ENCODE measurements around the gene OR2T34.
"Not testable (repeated sequence)": the region's sequence is repeated elsewhere in the genome, so short reads cannot be mapped to it uniquely, and the experiment has no call there.

DNA sequence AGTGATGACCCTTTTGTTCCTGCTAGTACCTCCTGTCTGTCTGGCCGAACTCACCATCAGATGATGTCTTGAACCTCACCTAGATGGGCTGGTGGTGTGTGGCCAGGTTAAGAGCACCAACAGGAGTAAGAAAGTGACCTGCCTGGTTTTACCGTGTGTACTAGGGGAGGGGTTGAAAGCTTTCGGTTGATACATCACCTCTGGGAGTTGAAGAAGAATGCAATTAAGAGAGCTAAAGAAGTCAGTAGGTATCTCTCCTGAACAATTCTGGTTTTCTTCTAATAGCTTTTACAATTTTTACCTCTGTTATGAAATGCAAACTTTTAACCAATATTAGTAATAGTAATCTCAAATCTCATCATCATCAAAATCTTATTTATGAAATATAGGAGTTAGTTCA lies 11.9 kb downstream of the OR2T34 start, which contains the start of gene OR2T29:
- not testable (repeated sequence) for TF ChIP-seq EZH2 (IDR thresholded peaks at IDR 0.05; ENCODE audit: insufficient read depth, poor library complexity, severe bottlenecking); EZH2phosphoT487 (IDR thresholded peaks at IDR 0.05; ENCODE audit: insufficient read depth, low read depth)
